Right renal pelvis (tissue), 4 donors: Measurements from ENCODE around the gene CYP4B1. TPM values are rescaled to one million over a fixed set of nuclear protein-coding genes. Genes with fewer than 3 reads are reported as not detected.
"Not testable (repeated sequence)": the region's sequence is repeated elsewhere in the genome, so short reads cannot be mapped to it uniquely, and the experiment has no call there.

Experiments used
- DNase-seq, 4 donors: peaks; one replicate each; pipeline ENCODE4 v3.0.0-alpha.2; 2013; ENCODE audit warnings: low read depth in 4 of 4, low spot score in 3 of 4, missing footprints in 1 of 4
- polyA plus RNA-seq, 4 donors: library from polyadenylated mRNA; unstranded; fragments of 120-200 nt; gene quantifications; one replicate each; pipeline ENCODE4 v1.2.1, GENCODE V29; 2013; ENCODE audit not compliant: insufficient read length in 4 of 4

Gene CYP4B1
- polyA plus RNA-seq = 1 to 10 TPM; 1.6 to 3.9 (median 2.5) TPM

GRCh38 chr1:46798810-46799209, at the start of gene CYP4B1:
Gene CYP4B1 (plus strand): TSS chr1:46799046. CDS start chr1:46799082, 36 bp downstream.
- DNase-seq = peak in 1 of 4 donors; percentile 5

- DNase-seq = no peak
These were observed 49.4 kb upstream of the CYP4B1 start for GRCh38 chr1:46749404-46749803.

DNA sequence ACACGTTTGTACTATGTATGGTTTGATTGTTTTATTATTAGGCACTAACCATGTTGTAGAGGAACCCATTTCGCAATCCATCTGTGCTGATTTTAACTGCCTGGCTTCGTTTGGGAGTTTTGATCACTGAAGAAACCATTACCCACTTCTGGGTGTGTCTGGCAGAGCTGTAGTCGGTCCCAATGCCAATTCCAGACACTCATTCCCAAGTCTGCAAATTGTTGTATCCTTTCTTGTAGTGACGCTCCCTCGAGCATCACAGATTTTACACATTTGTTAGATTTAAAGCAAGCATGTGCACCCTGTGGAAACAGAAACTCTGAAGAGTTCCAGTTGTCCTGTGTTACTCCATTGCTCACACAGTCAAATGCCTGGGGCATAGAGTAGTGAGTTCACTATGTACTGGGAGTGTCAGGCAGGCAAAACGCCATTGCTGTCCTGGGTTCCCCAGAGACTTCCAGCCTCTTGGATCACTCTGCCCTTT, 48.9 kb upstream of the CYP4B1 start:
- no peak for DNase-seq

DNA sequence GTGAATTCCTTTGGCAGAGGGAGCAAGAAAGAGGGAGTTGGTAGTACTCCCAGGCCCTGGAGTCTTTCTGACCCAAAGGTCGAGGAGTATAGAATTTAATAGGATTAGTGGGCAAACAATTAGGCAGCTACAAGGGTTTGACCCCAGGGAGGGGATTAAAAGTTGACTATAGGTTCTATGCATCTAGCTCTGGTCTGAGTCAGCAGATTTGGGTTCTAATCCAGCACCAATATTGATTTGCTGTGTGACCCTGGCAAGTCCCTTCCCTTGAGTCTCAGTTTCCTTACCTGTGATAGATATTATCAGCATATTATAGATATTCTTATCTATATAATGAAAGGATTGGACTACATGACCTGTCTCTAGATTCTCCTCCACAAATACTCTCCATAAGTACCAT, 44.9 kb upstream of the CYP4B1 start:
- DNase-seq = no peak

DNA sequence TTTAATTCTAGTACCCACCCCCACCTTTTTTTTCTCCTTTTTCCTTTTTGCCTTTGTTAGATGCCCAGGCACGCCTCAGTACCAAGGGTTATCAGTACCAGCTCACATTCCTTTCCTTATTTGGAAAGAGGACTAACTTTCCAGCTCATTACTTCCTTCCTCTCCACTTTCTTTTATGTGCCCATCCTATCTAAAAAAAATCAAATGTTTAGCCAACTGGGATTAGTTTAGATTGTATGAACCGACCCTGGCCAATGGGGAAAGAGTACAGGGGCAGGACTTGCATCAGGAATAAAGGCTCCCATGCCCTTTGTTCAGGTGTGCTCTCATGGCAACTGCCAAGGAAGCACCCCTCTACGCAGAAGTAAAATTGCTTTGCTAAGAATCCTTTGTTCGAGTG, 44.1 kb upstream of the CYP4B1 start:
- DNase-seq = not testable (repeated sequence)

- no peak for DNase-seq
These were observed 43.7 kb upstream of the CYP4B1 start for GRCh38 chr1:46755121-46755520.

GRCh38 chr1:46757247-46757955, 41.4 kb upstream of the CYP4B1 start:
- DNase-seq = no peak

- DNase-seq = no peak
These were observed 40.8 kb upstream of the CYP4B1 start for GRCh38 chr1:46757956-46758528.

GRCh38 chr1:46760558-46761166, 38.2 kb upstream of the CYP4B1 start:
- no peak for DNase-seq

DNA sequence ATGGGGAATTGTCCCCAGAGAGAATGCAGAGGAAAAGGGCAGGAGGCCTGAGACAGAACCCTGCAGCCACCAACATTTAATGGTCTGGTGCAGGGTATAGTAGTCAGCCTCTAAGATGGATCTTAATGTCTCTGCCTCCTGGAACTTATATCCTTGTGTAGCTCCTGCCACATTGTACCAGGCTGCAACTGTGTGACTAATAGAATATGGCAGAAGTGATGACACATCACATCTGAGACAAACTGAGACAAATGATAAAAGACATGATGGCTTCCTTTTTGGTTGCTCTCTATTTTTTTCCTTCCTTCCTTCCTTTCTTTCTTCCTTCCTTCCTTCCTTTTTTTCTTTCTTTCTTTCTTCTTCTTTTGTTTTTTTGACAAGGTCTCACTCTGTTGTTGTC, 37.1 kb upstream of the CYP4B1 start:
- no peak for DNase-seq

DNA sequence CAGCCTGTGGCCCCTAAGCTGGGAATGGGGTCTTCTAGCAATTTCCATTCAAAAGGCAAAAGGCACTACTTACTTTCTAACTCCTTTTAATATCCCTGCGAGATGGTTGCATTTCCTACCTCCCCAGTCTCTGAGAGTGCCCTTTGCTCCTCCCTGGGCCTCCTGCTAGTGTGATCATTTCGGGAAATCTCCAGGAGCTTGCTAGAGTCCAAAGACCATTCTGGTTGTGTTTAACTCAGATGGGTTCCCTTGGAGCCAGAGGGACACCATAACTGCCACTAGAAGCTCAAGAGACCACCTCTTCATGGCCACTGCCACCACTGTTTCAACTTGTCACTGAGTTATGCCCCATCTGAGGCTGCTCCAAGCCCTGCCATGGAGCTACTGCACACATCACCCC, 34.4 kb upstream of the CYP4B1 start:
- no peak for DNase-seq

- DNase-seq = no peak
These were observed 31.1 kb upstream of the CYP4B1 start for GRCh38 chr1:46767649-46768282.

- no peak for DNase-seq
These were observed 30.4 kb upstream of the CYP4B1 start for GRCh38 chr1:46768445-46768844.

- no peak for DNase-seq
These were observed 29.7 kb upstream of the CYP4B1 start for GRCh38 chr1:46769028-46769740.

- no peak for DNase-seq
These were observed 28.3 kb upstream of the CYP4B1 start for GRCh38 chr1:46770541-46770940.

DNA sequence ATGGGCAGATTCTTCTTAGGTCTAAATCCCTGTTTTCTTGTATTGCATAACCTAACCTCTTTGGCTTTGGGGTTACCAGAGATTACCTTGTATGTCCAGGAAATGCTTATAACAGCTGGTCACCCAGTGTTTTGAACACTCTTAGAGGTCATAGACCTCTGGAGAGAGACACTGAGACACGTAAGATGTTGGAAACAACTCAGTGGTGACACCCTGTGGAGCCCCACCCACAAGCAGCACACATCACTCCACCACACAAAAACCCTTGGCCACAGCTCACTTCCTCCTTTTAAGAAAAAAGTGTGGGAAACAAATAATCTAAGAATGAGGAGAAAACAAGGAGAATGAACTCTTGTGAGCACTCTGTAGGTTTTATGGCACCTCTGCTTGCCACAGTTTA, 26.3 kb upstream of the CYP4B1 start:
- no peak for DNase-seq

- DNase-seq = no peak
These were observed 24.5 kb upstream of the CYP4B1 start for GRCh38 chr1:46774297-46774696.

GRCh38 chr1:46778456-46778855, 20.4 kb upstream of the CYP4B1 start:
- not testable (repeated sequence) for DNase-seq

GRCh38 chr1:46784666-46785065, 14.2 kb upstream of the CYP4B1 start:
- DNase-seq = no peak

DNA sequence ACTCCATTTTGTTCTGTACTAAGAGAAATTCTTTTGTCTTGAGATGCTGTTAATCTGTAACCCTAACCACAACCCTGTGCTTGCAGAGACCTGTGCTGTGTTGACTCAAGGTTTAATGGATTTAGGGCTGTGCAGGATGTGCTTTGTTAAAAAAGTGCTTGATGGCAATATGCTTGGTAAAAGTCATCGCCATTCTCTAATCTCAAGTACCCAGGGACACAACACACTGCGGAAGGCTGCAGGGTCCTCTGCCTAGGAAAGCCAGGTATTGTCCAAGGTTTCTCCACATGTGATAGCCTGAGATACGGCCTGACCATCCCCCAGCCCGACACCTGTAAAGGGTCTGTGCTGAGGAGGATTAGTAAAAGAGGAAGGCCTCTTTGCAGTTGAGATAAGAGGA, 10.2 kb upstream of the CYP4B1 start:
- not testable (repeated sequence) for DNase-seq
